ENCODE measurements around the gene IL17A. TPM values are rescaled to one million over a fixed set of nuclear protein-coding genes. Genes with fewer than 3 reads are reported as not detected.

Gene IL17A
- total RNA-seq, 4 donors from 2014 or later: not detected

- DNase-seq (ENCODE audit: low spot score in 2 of 2): no peak
- TF ChIP-seq POLR2A (IDR thresholded peaks at IDR 0.05) (no peak), CTCF (IDR thresholded peaks at IDR 0.05) (no peak)
- intact Hi-C loops (cut with DNase I; ENCODE audit: low total_unique reads): no loop called here
- WGBS, 2 donors: 69 to 70% methylated on average over 5 of the region's 5 CpGs
- no peak overlapping the region for H3K4me3 ChIP-seq (ENCODE audit: low read depth, poor library complexity, severe bottlenecking)
These were observed 5.2 kb upstream of the IL17A start for GRCh38 chr6:52180787-52181558.

- WGBS, 2 donors: 8 to 16% methylated on average over 3 of the region's 3 CpGs
- no peak for DNase-seq (ENCODE audit: low spot score in 2 of 2)
- intact Hi-C loops (cut with DNase I; ENCODE audit: low total_unique reads): no loop called here
- TF ChIP-seq CTCF (IDR thresholded peaks at IDR 0.05): no peak
- no peak for TF ChIP-seq POLR2A (IDR thresholded peaks at IDR 0.05)
- H3K4me3 ChIP-seq (ENCODE audit: low read depth, poor library complexity, severe bottlenecking): no peak overlapping the region
These were observed 3.0 kb upstream of the IL17A start for GRCh38 chr6:52183131-52183713.

GRCh38 chr6:52186480-52186879 is 305 bp downstream of the IL17A start:
- 89 to 91% methylated on average over 5 of the region's 5 CpGs for WGBS, 2 donors
- TF ChIP-seq POLR2A (IDR thresholded peaks at IDR 0.05): no peak
- TF ChIP-seq CTCF (IDR thresholded peaks at IDR 0.05): no peak
- no peak for DNase-seq (ENCODE audit: low spot score in 2 of 2)
- intact Hi-C loops (cut with DNase I; ENCODE audit: low total_unique reads): no loop called here
- no peak overlapping the region for H3K4me3 ChIP-seq (ENCODE audit: low read depth, poor library complexity, severe bottlenecking)

GRCh38 chr6:52187098-52187497 is 923 bp downstream of the IL17A start:
- TF ChIP-seq POLR2A (IDR thresholded peaks at IDR 0.05): no peak
- no peak for TF ChIP-seq CTCF (IDR thresholded peaks at IDR 0.05)
- WGBS, 2 donors: 88 to 94% methylated on average over 1 of the region's 1 CpG
- H3K4me3 ChIP-seq (ENCODE audit: low read depth, poor library complexity, severe bottlenecking): no peak overlapping the region
- intact Hi-C loops (cut with DNase I; ENCODE audit: low total_unique reads): no loop called here
- DNase-seq (ENCODE audit: low spot score in 2 of 2): no peak

- WGBS, 2 donors: 84 to 90% methylated on average over 2 of the region's 2 CpGs
- TF ChIP-seq CTCF (IDR thresholded peaks at IDR 0.05): no peak
- no peak for TF ChIP-seq POLR2A (IDR thresholded peaks at IDR 0.05)
- no peak overlapping the region for H3K4me3 ChIP-seq (ENCODE audit: low read depth, poor library complexity, severe bottlenecking)
- intact Hi-C loops (cut with DNase I; ENCODE audit: low total_unique reads): no loop called here
- no peak for DNase-seq (ENCODE audit: low spot score in 2 of 2)
These were observed 3.8 kb downstream of the IL17A start for GRCh38 chr6:52189974-52190373.

Data from lower leg skin (tissue), 4 donors.